NT2/D1 (cell line): Measurements from ENCODE around the gene MYRF.
A peak's percentile ranks its signal among the peaks of the same experiment; 100 is the strongest.

Experiments
- DNase-seq: peaks from one replicate; pipeline ENCODE4 v3.0.0-alpha.2; 2011; ENCODE audit warnings: low read depth, low spot score
- H3K27me3 ChIP-seq: 2 replicates; pipeline ENCODE4 v1.6.0; 2011; ENCODE audit warnings: mild to moderate bottlenecking; ENCODE audit not compliant: insufficient read length, insufficient read depth
- H3K36me3 ChIP-seq: 2 replicates; pipeline ENCODE4 v1.6.1; 2011; ENCODE audit warnings: mild to moderate bottlenecking, low read length, mixed read lengths; ENCODE audit not compliant: insufficient read depth, insufficient read length
- H3K4me1 ChIP-seq: 2 replicates; pipeline ENCODE4 v1.5.1; 2011; ENCODE audit not compliant: insufficient read depth, insufficient read length
- H3K4me3 ChIP-seq: 2 replicates; pipeline ENCODE4 v1.5.1; 2011; ENCODE audit warnings: low read depth; ENCODE audit not compliant: insufficient read length
- H3K9ac ChIP-seq: 2 replicates; pipeline ENCODE4 v1.6.0; 2011; ENCODE audit warnings: low read depth; ENCODE audit not compliant: insufficient read length
- H3K9me3 ChIP-seq: 2 replicates; pipeline ENCODE4 v1.5.1; 2011; ENCODE audit warnings: mild to moderate bottlenecking, low read length; ENCODE audit not compliant: insufficient read depth
- SUZ12 ChIP-seq: IDR thresholded peaks from 2 replicates; pipeline ENCODE4 v1.6.1; 2011; ENCODE audit not compliant: insufficient read length, insufficient read depth; ENCODE audit errors: extremely low read depth
- YY1 ChIP-seq: IDR thresholded peaks from 2 replicates; pipeline ENCODE4 v1.6.1; 2011; ENCODE audit not compliant: insufficient read length, insufficient read depth
- ZNF274 ChIP-seq: IDR thresholded peaks from 2 replicates; pipeline ENCODE4 v1.6.1; 2011; ENCODE audit warnings: mild to moderate bottlenecking, low read depth, low read length

The MYRF gene

DNA sequence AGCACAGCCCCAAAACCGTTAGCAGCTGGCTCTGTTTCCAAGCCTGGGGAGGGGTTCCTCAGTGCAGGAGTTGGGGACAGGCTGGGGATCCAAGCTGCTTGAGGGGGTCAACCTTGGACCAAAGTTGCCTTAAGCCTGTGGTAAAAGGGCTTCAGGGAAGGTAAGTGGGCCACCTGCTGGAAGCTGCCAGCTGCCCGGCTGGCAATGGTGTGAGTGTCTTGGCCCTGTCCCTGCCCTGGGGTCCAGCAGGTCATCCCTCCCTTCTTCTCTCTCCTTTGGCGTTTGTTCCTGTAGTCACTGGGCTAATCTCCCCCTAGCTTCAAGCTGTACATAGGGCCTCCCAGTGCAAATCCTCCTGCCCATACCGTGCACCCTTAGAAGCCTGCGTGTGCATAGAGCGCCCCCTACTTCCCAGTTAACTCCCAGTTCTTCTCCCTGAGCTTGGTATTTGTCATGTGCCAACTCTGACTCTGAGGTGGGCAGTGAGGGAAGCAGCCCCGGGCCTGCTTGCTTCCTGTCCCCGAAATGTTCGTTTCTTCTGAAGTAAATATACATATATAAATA, 35.6 kb downstream of the MYRF start:
- Histone ChIP-seq H3K4me1 (peaks cover 13% of the 10 kb centered on the region), H3K4me3 (no peak overlapping the region), H3K36me3 (peaks cover 77% of the 10 kb centered on the region), H3K9ac (no peak overlapping the region), H3K27me3 (no peaks in the 10 kb centered on the region), H3K9me3 (no peaks in the 10 kb centered on the region)
- TF ChIP-seq YY1 (no peak), SUZ12 (no peak), ZNF274 (no peak)
- DNase-seq: peak; percentile 40

DNA sequence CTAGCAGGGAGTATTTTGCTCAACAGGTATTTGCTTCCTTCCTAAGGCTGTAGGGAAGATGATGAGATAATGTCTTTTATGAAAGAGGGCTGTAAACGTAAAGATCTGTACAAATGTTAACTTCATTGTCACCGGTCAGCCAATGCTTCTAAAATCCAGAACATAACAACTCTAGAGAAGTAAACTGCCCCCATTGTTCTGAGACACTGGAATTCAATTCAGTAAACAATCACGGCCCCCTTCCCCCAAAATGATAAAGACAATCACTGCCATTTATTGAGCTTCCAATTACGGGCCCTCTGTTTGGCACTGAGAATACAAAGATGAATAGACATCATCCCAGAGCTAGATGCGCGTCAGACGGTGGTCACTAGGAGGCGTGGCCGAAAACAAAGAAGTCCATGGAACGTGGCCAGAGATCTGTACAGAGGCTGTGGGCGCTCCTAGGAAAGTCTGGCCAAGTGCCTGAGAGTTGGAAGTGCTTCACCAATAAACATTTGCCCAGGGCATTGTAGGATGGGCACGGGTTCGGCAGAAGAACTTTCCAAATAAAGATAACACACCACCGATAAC, 39.4 kb downstream of the MYRF start:
- DNase-seq: peak; percentile 40
- H3K4me3 ChIP-seq: peak overlapping the region; percentile 96

DNA sequence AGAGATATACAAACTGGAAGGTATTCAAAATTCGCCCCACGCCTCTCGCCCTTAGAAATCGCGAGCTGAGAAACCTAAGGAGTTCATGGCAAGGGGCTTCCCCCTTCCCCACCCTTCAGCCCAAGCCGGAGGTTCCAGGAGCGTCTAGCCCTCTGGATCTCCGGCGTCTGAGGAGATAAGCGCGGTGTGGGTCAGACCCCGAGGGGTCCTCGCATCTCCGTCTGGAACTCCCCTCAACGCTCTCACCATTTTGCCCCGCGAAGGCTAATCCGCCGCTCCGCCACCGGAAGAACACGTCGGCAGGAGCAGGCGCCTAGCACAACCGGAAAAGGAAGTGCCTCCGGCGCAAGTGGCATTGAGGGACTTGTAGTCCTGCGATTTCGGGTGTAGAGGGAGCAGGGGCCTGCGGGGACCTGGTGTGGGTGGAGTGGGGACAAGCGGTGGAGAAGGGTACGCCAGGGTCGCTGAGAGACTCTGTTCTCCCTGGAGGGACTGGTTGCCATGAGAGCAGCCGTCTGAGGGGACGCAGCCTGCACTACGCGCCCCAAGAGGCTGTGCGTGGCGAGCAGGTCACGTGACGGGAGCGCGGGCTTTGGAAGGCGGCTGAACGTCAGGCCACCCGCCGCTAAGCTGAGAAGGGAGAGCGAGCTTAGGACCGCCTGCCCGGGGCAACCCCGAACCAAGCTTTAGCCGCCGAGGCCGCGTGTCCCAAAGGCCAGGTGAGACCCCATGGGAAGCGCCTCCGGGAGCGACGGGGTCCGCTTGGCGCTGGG, 40.1 kb downstream of the MYRF start, which contains the start of the genes FEN1 and TMEM258:
FEN1 (plus strand) TSS at position 602 of the 773 bp plus-strand sequence. CDS start 2,451 bp downstream, outside the sequence.
TMEM258 (minus strand) TSS at position 290 of the 773 bp plus-strand sequence; CDS start at position 249, 41 bp downstream.
- Histone ChIP-seq H3K4me3 (peak within 1 kb of the TSS; percentile 96), H3K9me3 (no peaks in the 10 kb centered on the region), H3K9ac (peak within 1 kb of the TSS; percentile 99), H3K27me3 (no peaks in the 10 kb centered on the region), H3K4me1 (peaks cover 6% of the 10 kb centered on the region), H3K36me3 (peaks cover 74% of the 10 kb centered on the region)
- no peak for TF ChIP-seq SUZ12
- no peak for TF ChIP-seq YY1
- no peak for TF ChIP-seq ZNF274
- DNase-seq: peak; percentile 89

More for the DNA sequence above, 39.4 kb downstream of the MYRF start:
- TF ChIP-seq ZNF274 (no peak), YY1 (no peak), SUZ12 (no peak)
- H3K36me3 ChIP-seq: peaks cover 74% of the 10 kb centered on the region
- peak overlapping the region; percentile 99 for H3K9ac ChIP-seq
- H3K27me3 ChIP-seq: no peaks in the 10 kb centered on the region
- peaks cover 6% of the 10 kb centered on the region for H3K4me1 ChIP-seq
- no peaks in the 10 kb centered on the region for H3K9me3 ChIP-seq

DNA sequence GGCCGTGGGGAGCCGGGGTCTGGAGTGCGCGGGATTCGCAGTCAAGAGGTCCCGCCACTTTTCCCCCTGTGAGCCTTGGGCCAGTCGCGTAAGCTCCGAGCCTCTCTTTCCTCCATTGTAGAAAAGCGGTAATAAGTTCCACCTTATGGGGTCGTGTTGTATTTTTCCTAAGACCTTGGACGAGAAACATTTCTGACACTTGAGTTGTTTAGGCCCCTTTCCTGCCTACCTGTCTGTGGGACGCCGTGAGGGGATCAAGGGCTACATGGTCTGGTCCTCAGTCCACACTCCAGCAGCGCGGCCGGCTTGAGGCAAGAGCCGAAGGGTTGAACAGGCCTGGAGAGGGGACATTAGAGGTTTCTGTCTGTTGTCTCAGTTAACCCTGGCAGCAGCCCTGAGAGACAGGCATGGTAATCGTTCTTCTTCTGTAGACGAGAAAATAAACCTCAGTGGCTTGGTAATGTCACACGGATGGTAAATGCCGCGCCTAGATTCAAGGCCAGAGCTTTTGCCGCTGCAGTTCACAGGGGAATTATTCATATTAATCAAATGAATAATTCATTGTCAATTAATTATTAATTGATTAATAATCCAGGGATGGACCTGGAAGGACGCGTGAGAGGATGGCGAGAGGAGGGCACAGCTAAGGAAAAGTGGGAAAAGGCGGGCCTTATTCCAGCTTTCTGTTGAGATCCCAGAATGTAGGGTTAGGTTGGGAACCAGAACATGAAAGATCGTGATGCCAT, 40.8 kb downstream of the MYRF start:
- Histone ChIP-seq H3K4me3 (peak overlapping the region; percentile 96), H3K9ac (peak overlapping the region; percentile 99), H3K27me3 (no peaks in the 10 kb centered on the region), H3K4me1 (peaks cover 6% of the 10 kb centered on the region), H3K36me3 (peaks cover 72% of the 10 kb centered on the region), H3K9me3 (no peaks in the 10 kb centered on the region)
- no peak for TF ChIP-seq YY1
- no peak for TF ChIP-seq ZNF274
- no peak for TF ChIP-seq SUZ12
- no peak for DNase-seq

DNA sequence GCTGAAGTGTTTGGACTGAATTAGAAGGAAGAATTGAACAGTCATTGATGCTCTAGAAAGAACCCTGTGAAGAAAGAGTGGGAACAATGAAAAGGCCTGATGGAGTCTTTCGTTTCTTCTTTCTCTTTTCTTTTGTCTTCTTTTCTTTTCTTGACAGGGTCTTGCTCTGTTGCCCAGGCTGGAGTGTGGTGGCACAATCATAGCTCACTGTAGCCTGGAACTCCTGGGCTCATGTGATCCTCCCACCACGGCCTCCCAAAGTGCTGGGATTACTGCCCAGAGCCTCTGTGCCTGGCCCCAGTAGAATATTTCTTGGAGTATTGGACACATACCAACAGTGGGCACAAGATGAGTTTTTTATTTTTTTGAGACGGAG, 41.4 kb downstream of the MYRF start:
- peak overlapping the region; percentile 96 for H3K4me3 ChIP-seq
- H3K36me3 ChIP-seq: peaks cover 71% of the 10 kb centered on the region
- H3K4me1 ChIP-seq: peaks cover 6% of the 10 kb centered on the region
- no peaks in the 10 kb centered on the region for H3K27me3 ChIP-seq
- TF ChIP-seq YY1 (no peak), SUZ12 (no peak), ZNF274 (no peak)
- no peaks in the 10 kb centered on the region for H3K9me3 ChIP-seq
- DNase-seq: no peak
- peak overlapping the region; percentile 99 for H3K9ac ChIP-seq

DNA sequence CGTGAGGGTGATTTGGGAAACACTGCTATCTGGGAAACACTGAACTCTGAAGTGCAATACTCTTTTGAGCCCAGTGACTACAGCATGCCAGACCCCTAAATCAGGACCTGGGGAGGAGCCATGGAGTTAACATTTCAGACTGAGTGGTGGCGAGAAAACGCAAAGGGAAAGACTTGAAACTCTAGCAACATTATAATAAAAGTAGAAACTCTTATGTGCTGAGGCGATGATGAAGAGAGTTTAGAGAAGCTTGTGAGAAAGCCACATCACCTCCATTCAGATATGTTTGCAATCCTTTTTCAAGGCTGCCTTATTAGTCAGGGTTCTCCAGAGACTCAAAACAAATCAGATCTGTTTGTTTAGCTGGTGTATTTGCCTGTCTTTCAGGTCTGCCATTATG, 42.1 kb downstream of the MYRF start:
- Histone ChIP-seq H3K27me3 (no peaks in the 10 kb centered on the region), H3K36me3 (peaks cover 67% of the 10 kb centered on the region), H3K9me3 (no peaks in the 10 kb centered on the region), H3K9ac (no peak overlapping the region), H3K4me3 (no peak overlapping the region), H3K4me1 (peaks cover 6% of the 10 kb centered on the region)
- TF ChIP-seq SUZ12 (no peak), YY1 (no peak), ZNF274 (no peak)
- no peak for DNase-seq

DNA sequence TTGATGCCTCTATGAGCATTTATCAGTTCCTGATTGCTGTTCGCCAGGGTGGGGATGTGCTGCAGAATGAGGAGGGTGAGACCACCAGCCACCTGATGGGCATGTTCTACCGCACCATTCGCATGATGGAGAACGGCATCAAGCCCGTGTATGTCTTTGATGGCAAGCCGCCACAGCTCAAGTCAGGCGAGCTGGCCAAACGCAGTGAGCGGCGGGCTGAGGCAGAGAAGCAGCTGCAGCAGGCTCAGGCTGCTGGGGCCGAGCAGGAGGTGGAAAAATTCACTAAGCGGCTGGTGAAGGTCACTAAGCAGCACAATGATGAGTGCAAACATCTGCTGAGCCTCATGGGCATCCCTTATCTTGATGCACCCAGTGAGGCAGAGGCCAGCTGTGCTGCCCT, 43.0 kb downstream of the MYRF start:
- Histone ChIP-seq H3K9me3 (no peaks in the 10 kb centered on the region), H3K27me3 (no peaks in the 10 kb centered on the region), H3K4me3 (no peak overlapping the region), H3K9ac (no peak overlapping the region), H3K4me1 (peaks cover 4% of the 10 kb centered on the region), H3K36me3 (peaks cover 67% of the 10 kb centered on the region)
- TF ChIP-seq ZNF274 (no peak), YY1 (no peak), SUZ12 (no peak)
- DNase-seq: no peak
